Measurements from ENCODE around the gene GPA33. TPM values are rescaled to one million over a fixed set of nuclear protein-coding genes. Genes with fewer than 3 reads are reported as not detected.
"Not testable (repeated sequence)": the region's sequence is repeated elsewhere in the genome, so short reads cannot be mapped to it uniquely, and the experiment has no call there.

GPA33 gene
- total and polyA plus RNA-seq, 12 donors: 0.15 to 5.8 (median 1.1) TPM; not detected in 1

- WGBS, 2 donors: 20 to 35% methylated on average over 21 of the region's 21 CpGs
- no peak overlapping the region for H3K27ac ChIP-seq
- peaks cover 0 to 12% (median 0%) of the 10 kb centered on the region in 9 donors for H3K4me1 ChIP-seq
- H3K27me3 ChIP-seq: peaks cover 0 to 30% (median 28%) of the 10 kb centered on the region in 7 donors
- H3K36me3 ChIP-seq: no peaks in the 10 kb centered on the region
- peak overlapping the region in 9 of 10 donors; percentile 23 to 49 (median 41) for H3K4me3 ChIP-seq
- intact Hi-C loops (cut with DNase I): no loop called here
- ATAC-seq (peak; percentile 52 to 96 (median 85)), DNase-seq (peak; percentile 52)
- no peaks in the 10 kb centered on the region for H3K9me3 ChIP-seq
- no peak for TF ChIP-seq CTCF (IDR thresholded peaks at IDR 0.05)
Observed at GRCh38 chr1:167043752-167044488, 46.3 kb downstream of the GPA33 start.

- peak in 5 of 8 donors; percentile 58 to 88 (median 67) for ATAC-seq
- Histone ChIP-seq H3K4me1 (peaks cover 0 to 9% (median 0%) of the 10 kb centered on the region in 9 donors), H3K9me3 (peaks cover 0 to 6% (median 0%) of the 10 kb centered on the region in 11 donors), H3K4me3 (no peak overlapping the region), H3K27ac (no peak overlapping the region), H3K27me3 (peaks cover 0 to 18% (median 3%) of the 10 kb centered on the region in 7 donors), H3K36me3 (no peaks in the 10 kb centered on the region)
- TF ChIP-seq CTCF (IDR thresholded peaks at IDR 0.05): no peak
- 12 to 36% methylated on average over 2 of the region's 2 CpGs for WGBS, 2 donors
- intact Hi-C loops (cut with DNase I): no loop called here
- DNase-seq: no peak
Observed at GRCh38 chr1:167033646-167034045, 56.5 kb downstream of the GPA33 start.

- intact Hi-C loops (cut with DNase I); H3K27ac ChIP-seq: not testable (repeated sequence)
- 96% methylated on average over 27 of the region's 27 CpGs for whole genome bisulfite sequencing, 2 donors
Observed at GRCh38 chr1:167029553-167029952, 60.6 kb downstream of the GPA33 start.

GRCh38 chr1:167022384-167022783, 67.8 kb downstream of the GPA33 start:
- Histone ChIP-seq H3K27ac (no peak overlapping the region), H3K27me3 (peaks cover 0 to 10% (median 2%) of the 10 kb centered on the region in 7 donors), H3K9me3 (no peaks in the 10 kb centered on the region), H3K4me3 (no peak overlapping the region), H3K36me3 (no peaks in the 10 kb centered on the region), H3K4me1 (no peaks in the 10 kb centered on the region)
- DNase-seq: no peak
- intact Hi-C loops (cut with DNase I): no loop called here
- WGBS, 2 donors: 87 to 95% methylated on average over 1 of the region's 1 CpG
- no peak for TF ChIP-seq CTCF (IDR thresholded peaks at IDR 0.05)
- ATAC-seq: no peak

More at GRCh38 chr1:167029553-167029952, 60.6 kb downstream of the GPA33 start:
- peaks cover 0 to 30% (median 9%) of the 10 kb centered on the region in 7 donors for H3K27me3 ChIP-seq
- not testable (repeated sequence) for H3K9me3 ChIP-seq, ATAC-seq, H3K36me3 ChIP-seq, H3K4me3 ChIP-seq, H3K4me1 ChIP-seq, DNase-seq

Data from heart right ventricle (tissue), 16 donors.